ENCODE measurements around the gene RPS27A.

DNA sequence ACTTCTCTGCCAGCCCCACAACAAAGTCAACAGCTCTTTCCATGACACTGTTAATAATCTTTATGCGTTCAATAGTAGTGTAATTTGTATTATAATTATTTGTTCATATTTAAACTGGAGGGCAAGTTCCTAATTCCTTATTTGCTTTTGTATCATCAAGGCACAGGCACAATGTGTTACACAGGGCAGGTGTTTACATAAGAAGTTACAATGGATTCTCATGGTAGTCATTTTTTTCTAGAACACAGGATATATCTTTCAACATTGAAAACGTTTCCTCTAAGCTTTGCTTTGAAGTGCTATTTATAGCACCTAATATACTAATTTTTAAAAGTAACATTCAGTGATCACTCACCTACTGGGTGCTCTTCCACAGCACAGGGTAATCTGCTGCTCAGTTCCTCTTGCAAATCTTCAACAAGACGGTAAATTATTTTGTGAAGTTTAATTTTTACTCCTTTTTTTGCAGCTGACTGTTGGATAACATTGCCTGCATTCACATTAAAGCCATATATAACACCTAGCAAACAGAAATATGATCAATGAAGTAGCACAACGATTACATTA lies 7.3 kb downstream of the RPS27A start:
- TF ChIP-seq GLIS3 (CRISPR knock-in tag; IDR thresholded peaks at IDR 0.05) (no peak), PPARA (CRISPR knock-in tag; IDR thresholded peaks at IDR 0.05; ENCODE audit: borderline replicate concordance) (no peak), TOX (CRISPR knock-in tag; IDR thresholded peaks at IDR 0.05; ENCODE audit: borderline replicate concordance) (no peak), ZFP3 (CRISPR knock-in tag; IDR thresholded peaks at IDR 0.05) (no peak), ZNF8 (CRISPR knock-in tag; IDR thresholded peaks at IDR 0.05) (no peak)
- TF ChIP-seq, protein P1, sequence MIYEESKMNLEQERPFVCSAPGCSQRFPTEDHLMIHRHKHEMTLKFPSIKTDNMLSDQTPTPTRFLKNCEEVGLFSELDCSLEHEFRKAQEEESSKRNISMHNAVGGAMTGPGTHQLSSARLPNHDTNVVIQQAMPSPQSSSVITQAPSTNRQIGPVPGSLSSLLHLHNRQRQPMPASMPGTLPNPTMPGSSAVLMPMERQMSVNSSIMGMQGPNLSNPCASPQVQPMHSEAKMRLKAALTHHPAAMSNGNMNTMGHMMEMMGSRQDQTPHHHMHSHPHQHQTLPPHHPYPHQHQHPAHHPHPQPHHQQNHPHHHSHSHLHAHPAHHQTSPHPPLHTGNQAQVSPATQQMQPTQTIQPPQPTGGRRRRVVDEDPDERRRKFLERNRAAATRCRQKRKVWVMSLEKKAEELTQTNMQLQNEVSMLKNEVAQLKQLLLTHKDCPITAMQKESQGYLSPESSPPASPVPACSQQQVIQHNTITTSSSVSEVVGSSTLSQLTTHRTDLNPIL (CRISPR knock-in tag; IDR thresholded peaks at IDR 0.05; ENCODE audit: low read depth), result no peak
- TF ChIP-seq, protein P2, sequence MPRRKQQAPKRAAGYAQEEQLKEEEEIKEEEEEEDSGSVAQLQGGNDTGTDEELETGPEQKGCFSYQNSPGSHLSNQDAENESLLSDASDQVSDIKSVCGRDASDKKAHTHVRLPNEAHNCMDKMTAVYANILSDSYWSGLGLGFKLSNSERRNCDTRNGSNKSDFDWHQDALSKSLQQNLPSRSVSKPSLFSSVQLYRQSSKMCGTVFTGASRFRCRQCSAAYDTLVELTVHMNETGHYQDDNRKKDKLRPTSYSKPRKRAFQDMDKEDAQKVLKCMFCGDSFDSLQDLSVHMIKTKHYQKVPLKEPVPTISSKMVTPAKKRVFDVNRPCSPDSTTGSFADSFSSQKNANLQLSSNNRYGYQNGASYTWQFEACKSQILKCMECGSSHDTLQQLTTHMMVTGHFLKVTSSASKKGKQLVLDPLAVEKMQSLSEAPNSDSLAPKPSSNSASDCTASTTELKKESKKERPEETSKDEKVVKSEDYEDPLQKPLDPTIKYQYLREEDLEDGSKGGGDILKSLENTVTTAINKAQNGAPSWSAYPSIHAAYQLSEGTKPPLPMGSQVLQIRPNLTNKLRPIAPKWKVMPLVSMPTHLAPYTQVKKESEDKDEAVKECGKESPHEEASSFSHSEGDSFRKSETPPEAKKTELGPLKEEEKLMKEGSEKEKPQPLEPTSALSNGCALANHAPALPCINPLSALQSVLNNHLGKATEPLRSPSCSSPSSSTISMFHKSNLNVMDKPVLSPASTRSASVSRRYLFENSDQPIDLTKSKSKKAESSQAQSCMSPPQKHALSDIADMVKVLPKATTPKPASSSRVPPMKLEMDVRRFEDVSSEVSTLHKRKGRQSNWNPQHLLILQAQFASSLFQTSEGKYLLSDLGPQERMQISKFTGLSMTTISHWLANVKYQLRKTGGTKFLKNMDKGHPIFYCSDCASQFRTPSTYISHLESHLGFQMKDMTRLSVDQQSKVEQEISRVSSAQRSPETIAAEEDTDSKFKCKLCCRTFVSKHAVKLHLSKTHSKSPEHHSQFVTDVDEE (CRISPR knock-in tag; IDR thresholded peaks at IDR 0.05), result no peak
- TF ChIP-seq, protein P3, sequence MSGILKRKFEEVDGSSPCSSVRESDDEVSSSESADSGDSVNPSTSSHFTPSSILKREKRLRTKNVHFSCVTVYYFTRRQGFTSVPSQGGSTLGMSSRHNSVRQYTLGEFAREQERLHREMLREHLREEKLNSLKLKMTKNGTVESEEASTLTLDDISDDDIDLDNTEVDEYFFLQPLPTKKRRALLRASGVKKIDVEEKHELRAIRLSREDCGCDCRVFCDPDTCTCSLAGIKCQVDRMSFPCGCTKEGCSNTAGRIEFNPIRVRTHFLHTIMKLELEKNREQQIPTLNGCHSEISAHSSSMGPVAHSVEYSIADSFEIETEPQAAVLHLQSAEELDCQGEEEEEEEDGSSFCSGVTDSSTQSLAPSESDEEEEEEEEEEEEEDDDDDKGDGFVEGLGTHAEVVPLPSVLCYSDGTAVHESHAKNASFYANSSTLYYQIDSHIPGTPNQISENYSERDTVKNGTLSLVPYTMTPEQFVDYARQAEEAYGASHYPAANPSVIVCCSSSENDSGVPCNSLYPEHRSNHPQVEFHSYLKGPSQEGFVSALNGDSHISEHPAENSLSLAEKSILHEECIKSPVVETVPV (CRISPR knock-in tag; IDR thresholded peaks at IDR 0.05), result no peak
